Ecto neural progenitor cell (in vitro differentiated cells): Measurements from ENCODE around the gene TMEM127.
"Not testable (repeated sequence)": the region's sequence is repeated elsewhere in the genome, so short reads cannot be mapped to it uniquely, and the experiment has no call there.

ENCODE experiments used
- DNase-seq: peaks from one replicate; pipeline ENCODE4 v3.0.0-alpha.2; 2018; ENCODE audit warnings: low spot score

TMEM127 gene

DNA sequence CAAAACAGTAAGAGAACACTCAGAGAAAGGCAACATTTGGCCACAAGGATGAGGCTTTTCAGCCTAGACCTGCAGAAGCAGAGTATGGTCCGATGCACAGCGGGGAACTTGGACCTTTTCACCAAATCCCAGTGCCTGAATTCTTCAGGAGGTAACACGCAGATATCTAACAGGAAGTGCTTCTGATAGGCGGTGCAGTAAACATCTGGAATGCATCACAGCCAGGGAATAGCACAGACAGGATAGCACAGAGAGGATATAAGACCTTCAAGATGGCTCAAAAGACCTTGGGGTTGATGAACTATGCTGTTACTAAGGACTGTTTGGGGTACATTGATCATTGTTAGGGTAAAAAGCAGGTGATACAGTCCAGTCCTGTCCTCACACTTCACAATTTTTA is 1.7 kb downstream of the TMEM127 start:
- no peak for DNase-seq

GRCh38 chr2:96262306-96262705 is 3.5 kb downstream of the TMEM127 start:
- no peak for DNase-seq

DNA sequence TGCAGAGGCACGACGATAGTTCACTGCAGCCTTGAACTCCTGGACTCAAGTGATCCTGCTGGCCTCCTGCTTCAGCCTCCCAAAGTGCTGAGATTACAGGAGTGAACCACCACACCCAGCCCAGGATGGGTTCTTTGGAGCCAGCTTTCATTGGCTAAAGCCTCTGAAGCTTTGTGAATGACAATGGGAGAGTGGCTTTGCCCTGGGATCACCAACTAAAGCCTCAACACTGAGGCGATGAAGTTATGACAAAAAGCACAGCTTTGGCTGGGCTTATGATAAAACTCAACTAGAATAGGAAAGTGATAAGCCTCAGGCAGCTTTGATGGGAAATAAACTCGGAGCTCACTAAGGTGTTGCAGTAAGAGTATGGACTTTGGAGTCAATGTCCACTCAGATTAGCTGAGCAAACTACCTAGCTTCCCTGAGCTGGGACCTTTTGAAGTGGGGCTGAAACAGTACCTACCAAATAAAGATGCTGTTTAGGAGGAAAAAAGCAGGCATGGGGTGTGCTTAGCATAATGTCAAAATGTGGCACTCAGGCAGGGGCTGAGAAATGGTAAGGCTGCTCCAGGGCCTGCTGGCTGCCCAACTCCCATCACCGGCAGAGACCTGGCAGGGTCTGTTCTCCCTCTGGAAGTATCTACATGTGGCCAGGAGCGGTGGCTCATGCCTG is 4.3 kb downstream of the TMEM127 start:
- no peak for DNase-seq

- peak; percentile 61 for DNase-seq
These were observed 5.2 kb downstream of the TMEM127 start for GRCh38 chr2:96260387-96261260.

GRCh38 chr2:96259497-96259921 is 6.3 kb downstream of the TMEM127 start:
- DNase-seq: no peak

DNA sequence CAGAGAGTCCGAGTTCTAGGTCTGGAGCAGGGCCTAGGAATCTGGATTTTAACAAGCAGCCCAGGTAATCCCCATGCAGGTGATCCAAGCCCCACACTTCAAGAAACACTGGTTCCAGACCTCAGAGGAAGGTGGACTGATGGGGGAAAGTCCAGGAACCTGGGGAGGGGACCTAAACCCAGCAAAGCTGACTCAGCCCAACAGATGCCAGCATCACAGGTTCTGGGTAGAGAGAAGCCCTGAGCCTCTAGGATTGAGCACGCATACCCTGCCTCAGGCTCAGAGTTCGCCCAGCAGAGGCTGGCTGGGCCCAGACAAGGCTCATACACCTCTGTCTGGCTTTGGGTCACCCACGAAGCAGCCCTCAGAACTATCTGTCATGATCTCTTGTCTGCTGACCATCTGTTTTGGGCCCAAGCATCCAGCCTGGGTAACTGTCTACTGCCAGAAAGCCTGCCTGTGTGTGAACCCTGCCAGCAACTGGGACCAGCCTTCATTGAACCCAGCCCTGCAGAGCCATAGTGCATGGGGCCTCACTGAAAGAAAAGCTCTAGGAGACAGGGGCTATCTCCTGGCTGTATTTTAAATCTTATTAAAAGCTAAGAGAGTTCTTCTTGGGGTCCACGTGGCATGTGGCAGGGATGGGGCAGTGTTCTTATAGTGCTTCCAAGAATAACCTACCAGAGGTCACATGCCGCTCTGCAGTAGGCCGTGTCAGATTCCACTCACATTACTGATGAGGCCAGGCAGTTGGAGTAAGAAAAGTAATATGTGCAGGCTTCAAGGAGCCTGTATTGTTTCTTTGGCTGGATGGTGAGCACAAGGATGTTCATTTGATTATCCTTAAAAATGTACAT is 7.4 kb downstream of the TMEM127 start:
- no peak for DNase-seq

DNA sequence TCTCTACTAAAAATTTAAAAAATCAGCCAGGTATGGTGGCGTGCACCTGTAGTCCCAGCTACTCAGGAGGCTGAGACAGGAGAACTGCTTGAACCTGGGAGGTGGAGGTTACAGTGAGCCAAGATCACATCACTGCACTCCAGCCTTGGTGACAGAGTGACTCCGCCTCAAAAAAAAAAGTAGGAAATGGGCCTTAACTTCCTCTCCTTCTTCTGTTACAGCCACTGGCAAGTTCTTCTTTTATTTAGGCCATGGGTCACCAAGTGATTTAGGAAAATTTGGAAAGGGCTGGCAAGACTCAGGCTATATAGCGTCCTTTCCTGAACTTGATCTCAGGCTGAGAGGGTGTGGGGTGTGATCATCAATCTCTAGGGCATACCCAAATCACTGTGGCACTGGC is 8.1 kb downstream of the TMEM127 start:
- not testable (repeated sequence) for DNase-seq

GRCh38 chr2:96256611-96257113 is 9.1 kb downstream of the TMEM127 start:
- DNase-seq: no peak

GRCh38 chr2:96254571-96254970 is 11.2 kb downstream of the TMEM127 start:
- DNase-seq: no peak

DNA sequence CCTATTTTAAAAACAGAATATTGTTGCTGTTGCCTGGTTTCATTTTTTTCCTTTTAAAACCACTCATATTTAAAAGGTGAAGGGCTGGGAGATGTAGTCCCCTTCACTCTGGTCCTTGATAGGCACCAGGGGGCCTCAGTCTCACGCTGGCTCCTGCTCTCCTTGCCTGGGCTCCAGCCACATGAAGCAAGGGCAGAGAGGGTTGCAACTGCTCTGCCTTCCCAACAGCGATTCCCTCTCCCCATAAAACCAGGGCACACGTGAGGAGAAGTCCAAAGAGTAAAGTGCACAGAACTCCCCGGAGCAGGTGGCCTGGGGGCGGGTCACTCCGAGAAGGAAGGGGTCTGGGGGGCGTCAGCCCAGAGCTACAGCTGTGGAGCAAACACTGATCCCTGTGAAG is 12.8 kb downstream of the TMEM127 start:
- DNase-seq: no peak

GRCh38 chr2:96252526-96252925 is 13.3 kb downstream of the TMEM127 start:
- no peak for DNase-seq

GRCh38 chr2:96251721-96252292 is 14.0 kb downstream of the TMEM127 start:
- peak; percentile 67 for DNase-seq

DNA sequence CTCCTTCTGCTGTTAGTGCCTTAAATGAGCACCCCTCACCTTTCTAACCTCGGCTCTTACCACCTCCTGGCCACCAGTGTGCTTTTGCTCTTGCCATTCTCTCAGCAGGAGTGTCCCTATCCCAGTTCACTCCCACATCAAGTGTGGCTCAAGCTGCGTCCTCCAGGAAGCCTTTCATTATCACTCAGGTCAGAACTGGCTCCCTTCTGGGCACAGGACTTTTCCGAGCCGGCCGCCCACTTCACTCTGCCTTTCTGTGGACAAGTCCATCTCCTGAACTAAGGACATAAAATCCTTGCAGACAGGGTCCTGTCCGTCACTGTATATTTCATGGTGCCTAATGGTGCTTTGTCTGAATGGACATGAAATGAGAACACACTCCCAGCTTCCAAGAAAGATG is 15.6 kb downstream of the TMEM127 start:
- no peak for DNase-seq

DNA sequence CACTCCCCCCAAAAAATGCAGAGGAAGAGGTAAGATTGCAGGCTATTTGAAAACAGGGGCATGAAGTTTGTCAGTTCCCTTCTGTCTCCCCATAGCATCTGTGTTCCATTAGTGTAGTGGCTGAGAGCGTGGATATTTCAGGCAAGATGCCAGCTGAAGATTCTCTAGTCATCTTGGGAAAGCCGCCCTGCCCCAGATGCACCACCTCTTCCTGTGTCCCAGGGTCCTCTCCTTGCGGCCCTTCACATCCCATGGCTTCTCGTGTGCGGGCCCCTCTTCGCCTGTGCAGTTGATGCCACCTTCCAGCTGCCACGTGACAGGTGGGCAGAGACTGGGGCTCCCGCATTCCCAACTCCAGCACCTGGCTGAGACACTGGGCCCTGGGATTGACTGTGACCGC is 16.1 kb downstream of the TMEM127 start:
- DNase-seq: no peak

DNA sequence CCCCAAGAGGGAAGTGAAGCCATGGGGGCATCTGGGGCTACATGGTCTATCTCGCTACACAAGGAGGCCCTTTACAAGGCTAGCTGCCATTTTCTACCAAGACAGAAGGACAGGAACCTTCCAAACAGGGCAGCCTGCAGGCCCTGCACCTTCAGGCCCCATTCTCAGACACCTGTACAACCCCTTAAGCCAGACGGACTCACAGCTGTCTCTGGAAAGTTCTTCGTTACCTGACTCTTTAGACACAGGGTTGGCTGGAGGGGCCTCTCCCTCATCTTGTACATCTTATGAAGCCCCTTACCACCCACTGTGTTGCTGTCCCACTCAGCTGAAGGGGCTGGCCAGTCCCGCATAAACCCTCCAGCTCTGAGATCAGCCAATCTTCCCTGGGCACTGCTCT is 17.2 kb downstream of the TMEM127 start:
- DNase-seq: no peak

GRCh38 chr2:96247896-96248295 is 17.9 kb downstream of the TMEM127 start:
- no peak for DNase-seq

DNA sequence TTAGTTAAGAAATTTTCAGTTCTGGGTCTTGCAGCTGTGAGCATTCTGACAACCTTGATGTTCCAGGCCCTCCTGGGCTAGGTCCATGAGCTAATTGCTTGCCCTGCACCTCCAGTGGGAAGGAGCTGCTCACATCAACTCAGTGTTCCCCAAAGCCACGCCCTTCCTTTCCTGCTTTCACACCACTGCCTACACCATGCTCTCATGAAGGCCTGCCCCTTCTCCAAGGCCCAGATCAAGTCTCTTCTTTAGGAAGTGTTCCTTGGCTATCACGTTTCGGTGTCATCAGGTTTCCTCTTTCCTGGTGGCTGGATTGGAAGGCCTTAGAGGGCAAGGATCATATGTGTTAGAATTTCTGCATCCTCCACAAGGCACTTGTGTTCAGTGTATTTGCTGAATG is 18.8 kb downstream of the TMEM127 start:
- no peak for DNase-seq

GRCh38 chr2:96245609-96246390 is 20.0 kb downstream of the TMEM127 start:
- DNase-seq: no peak

GRCh38 chr2:96243843-96244242 is 22.0 kb downstream of the TMEM127 start:
- no peak for DNase-seq

DNA sequence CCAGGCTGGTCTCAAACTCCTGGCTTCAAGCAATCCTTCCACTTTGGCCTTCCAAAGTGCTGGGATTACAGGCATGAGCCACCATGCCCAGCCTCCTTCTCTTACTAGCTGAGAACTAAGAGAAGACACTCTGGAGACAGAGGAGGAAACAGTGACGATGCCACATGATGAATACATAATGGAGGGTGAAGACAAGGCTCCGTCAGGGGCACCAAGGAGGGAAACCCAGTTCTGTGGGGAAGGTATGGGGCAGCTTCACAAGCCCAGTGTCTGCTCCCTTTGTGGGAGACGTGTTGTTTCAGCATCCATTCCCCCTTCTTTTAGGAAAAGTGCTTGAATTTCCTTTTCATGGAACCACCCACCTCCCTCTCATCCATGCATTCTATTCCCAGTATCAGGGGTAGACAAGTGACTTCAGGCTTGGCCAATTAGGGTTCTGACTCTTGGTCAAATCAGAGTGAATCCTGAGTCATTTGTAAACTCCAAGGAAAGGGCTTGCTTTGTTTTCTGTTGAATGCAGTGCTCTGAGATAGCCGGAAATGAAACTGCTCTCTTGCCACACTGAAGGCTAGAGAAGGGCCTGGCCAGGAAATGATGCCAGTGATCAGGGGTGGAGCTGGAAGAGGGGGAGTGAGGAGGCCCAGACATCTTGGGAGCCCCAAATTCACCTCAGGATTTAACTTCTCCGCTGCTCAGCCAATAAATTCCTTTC is 23.7 kb downstream of the TMEM127 start:
- no peak for DNase-seq

GRCh38 chr2:96241227-96241626 is 24.6 kb downstream of the TMEM127 start:
- no peak for DNase-seq
